SKM-1 treated with dmso at 0.1 percent for 144 hours (cell line): ENCODE data around the gene HHIP.

ENCODE experiments used
- DNase-seq: peaks from one replicate; lab custom pipeline; 2025; ENCODE audit not compliant: unreplicated experiment; lab: John Stamatoyannopoulos, UW

HHIP gene

GRCh38 chr4:144653781-144654545 lies 8.0 kb downstream of the HHIP start:
- no peak for DNase-seq

- no peak for DNase-seq
These were observed 9.5 kb downstream of the HHIP start for GRCh38 chr4:144655491-144655890.

- DNase-seq = no peak
These were observed 10.9 kb downstream of the HHIP start for GRCh38 chr4:144656850-144657249.

- DNase-seq = no peak
These were observed 12.1 kb downstream of the HHIP start for GRCh38 chr4:144658015-144658567.

GRCh38 chr4:144658903-144659302 lies 12.9 kb downstream of the HHIP start:
- no peak for DNase-seq

- DNase-seq = no peak
These were observed 13.5 kb downstream of the HHIP start for GRCh38 chr4:144659447-144659846.

GRCh38 chr4:144663834-144664475 lies 18.0 kb downstream of the HHIP start:
- no peak for DNase-seq

GRCh38 chr4:144666539-144667175 lies 20.7 kb downstream of the HHIP start:
- DNase-seq = no peak

GRCh38 chr4:144667500-144667899 lies 21.5 kb downstream of the HHIP start:
- no peak for DNase-seq

- no peak for DNase-seq
These were observed 24.8 kb downstream of the HHIP start for GRCh38 chr4:144670776-144671175.

- DNase-seq = no peak
These were observed 28.8 kb downstream of the HHIP start for GRCh38 chr4:144674711-144675110.

GRCh38 chr4:144681806-144682205 lies 35.9 kb downstream of the HHIP start:
- DNase-seq = no peak

- no peak for DNase-seq
These were observed 37.6 kb downstream of the HHIP start for GRCh38 chr4:144683516-144683915.

- DNase-seq = no peak
These were observed 40.0 kb downstream of the HHIP start for GRCh38 chr4:144685911-144686310.

- DNase-seq = no peak
These were observed 41.0 kb downstream of the HHIP start for GRCh38 chr4:144686921-144687320.

GRCh38 chr4:144687466-144687865 lies 41.5 kb downstream of the HHIP start:
- no peak for DNase-seq

- no peak for DNase-seq
These were observed 42.1 kb downstream of the HHIP start for GRCh38 chr4:144688035-144688569.

- no peak for DNase-seq
These were observed 43.2 kb downstream of the HHIP start for GRCh38 chr4:144689125-144689524.

- no peak for DNase-seq
These were observed 49.8 kb downstream of the HHIP start for GRCh38 chr4:144695721-144696120.

GRCh38 chr4:144696376-144696775 lies 50.4 kb downstream of the HHIP start:
- DNase-seq = no peak

GRCh38 chr4:144699565-144699964 lies 53.6 kb downstream of the HHIP start:
- no peak for DNase-seq
